Epithelial cell of proximal tubule (primary cell): Measurements from ENCODE around the gene PTPRD. TPM values are rescaled to one million over a fixed set of nuclear protein-coding genes. Genes with fewer than 3 reads are reported as not detected.

Experiments
- DNase-seq: peaks from one replicate; pipeline ENCODE4 v3.0.0-alpha.2; 2011; ENCODE audit warnings: low read depth
- H3K4me3 ChIP-seq: 2 replicates; pipeline ENCODE4 v1.5.1; 2011; ENCODE audit warnings: low read depth, mild to moderate bottlenecking, low read length
- CTCF ChIP-seq: conservative IDR thresholded peaks from 2 replicates; pipeline ENCODE4 v1.5.1; 2012; ENCODE audit warnings: low read depth, mild to moderate bottlenecking, low read length
- total RNA-seq: library from RNA; depleted of rRNA; stranded (reverse); fragments of >200 nt; gene quantifications from 2 replicates; pipeline ENCODE4 v1.2.3, GENCODE V29; 2015

Gene PTPRD
- total RNA-seq, 1 donor from 2014 or later, result 3.2 TPM

GRCh38 chr9:8718121-8718725 is 1894.6 kb downstream of the PTPRD start:
- no peak for DNase-seq
- no peak for TF ChIP-seq CTCF
- H3K4me3 ChIP-seq, result no peak overlapping the region

GRCh38 chr9:8717146-8717545 is 1895.7 kb downstream of the PTPRD start:
- TF ChIP-seq CTCF, result no peak
- H3K4me3 ChIP-seq, result no peak overlapping the region
- DNase-seq, result no peak

GRCh38 chr9:8715788-8716187 is 1897.0 kb downstream of the PTPRD start:
- TF ChIP-seq CTCF, result no peak
- no peak for DNase-seq
- no peak overlapping the region for H3K4me3 ChIP-seq

GRCh38 chr9:8713811-8714165 is 1899.0 kb downstream of the PTPRD start:
- no peak overlapping the region for H3K4me3 ChIP-seq
- no peak for DNase-seq
- no peak for TF ChIP-seq CTCF

GRCh38 chr9:8713149-8713810 is 1899.5 kb downstream of the PTPRD start:
- no peak for TF ChIP-seq CTCF
- no peak overlapping the region for H3K4me3 ChIP-seq
- no peak for DNase-seq

GRCh38 chr9:8709731-8710130 is 1903.1 kb downstream of the PTPRD start:
- no peak overlapping the region for H3K4me3 ChIP-seq
- TF ChIP-seq CTCF, result no peak
- DNase-seq, result no peak

- no peak overlapping the region for H3K4me3 ChIP-seq
- TF ChIP-seq CTCF, result no peak
- DNase-seq, result no peak
Observed at GRCh38 chr9:8708728-8709127, 1904.1 kb downstream of the PTPRD start.
